CD4-positive, alpha-beta T cell treated with Interleukin-15 for 4 hours (primary cell): ENCODE data around the gene PRKCSH.
"Not testable (repeated sequence)": the region's sequence is repeated elsewhere in the genome, so short reads cannot be mapped to it uniquely, and the experiment has no call there.

ENCODE experiments used
- DNase-seq: peaks from one replicate; pipeline ENCODE4 v3.0.0-alpha.2; 2020; ENCODE audit warnings: low spot score

The PRKCSH gene

GRCh38 chr19:11450570-11451326, 15.3 kb downstream of the PRKCSH start:
- DNase-seq, result no peak

DNA sequence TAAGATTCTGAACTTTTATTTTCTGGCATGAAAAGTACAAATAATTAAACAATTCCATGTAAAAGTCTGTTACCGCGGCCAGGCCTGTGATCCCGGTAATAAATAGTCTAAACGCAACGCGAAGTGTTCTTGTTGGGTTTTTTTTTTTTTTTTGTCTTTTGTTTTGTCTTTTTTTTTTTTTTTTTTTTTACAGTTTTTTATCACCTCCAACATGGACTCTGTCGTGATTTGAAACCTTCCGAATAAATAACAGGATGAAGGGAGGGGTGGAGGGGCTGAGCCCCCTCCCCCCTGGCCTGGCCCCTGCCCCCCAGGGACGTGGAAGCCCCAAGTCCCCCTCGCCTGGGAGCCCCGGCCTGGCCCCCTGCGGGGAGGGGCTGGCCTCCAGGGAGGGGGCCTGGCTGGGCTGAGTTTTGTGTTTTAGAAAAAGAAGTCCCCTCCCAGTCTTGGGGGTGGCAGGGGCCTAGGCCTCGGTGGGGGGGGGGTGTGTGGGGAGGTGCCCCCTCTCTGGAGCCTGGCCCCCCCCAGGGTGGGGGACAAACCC, 16.0 kb downstream of the PRKCSH start:
- no peak for DNase-seq

GRCh38 chr19:11451871-11452619, 16.6 kb downstream of the PRKCSH start:
- DNase-seq, result no peak

- no peak for DNase-seq
Observed at GRCh38 chr19:11452620-11453310, 17.3 kb downstream of the PRKCSH start.

GRCh38 chr19:11453468-11454341, 18.3 kb downstream of the PRKCSH start:
- no peak for DNase-seq

DNA sequence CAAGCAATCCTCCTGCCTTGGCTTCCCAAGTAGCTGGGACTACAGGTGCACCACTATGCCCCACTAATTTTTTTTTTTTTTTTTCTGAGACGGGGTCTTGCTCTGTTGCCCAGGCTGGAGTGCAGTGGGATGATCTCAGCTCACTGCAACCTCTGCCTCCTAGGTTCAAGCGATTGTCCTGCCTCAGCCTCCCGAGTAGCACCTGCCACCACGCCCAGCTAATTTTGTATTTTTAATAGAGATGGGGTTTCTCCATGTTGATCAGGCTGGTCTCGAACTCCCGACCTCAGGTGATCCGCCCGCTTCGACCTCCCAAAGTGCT, 19.8 kb downstream of the PRKCSH start:
- DNase-seq, result not testable (repeated sequence)

GRCh38 chr19:11456659-11457058, 21.2 kb downstream of the PRKCSH start:
- no peak for DNase-seq

- no peak for DNase-seq
Observed at GRCh38 chr19:11457115-11457514, 21.7 kb downstream of the PRKCSH start.

- no peak for DNase-seq
Observed at GRCh38 chr19:11457831-11458230, 22.4 kb downstream of the PRKCSH start.

- no peak for DNase-seq
Observed at GRCh38 chr19:11458236-11458900, 22.9 kb downstream of the PRKCSH start.

DNA sequence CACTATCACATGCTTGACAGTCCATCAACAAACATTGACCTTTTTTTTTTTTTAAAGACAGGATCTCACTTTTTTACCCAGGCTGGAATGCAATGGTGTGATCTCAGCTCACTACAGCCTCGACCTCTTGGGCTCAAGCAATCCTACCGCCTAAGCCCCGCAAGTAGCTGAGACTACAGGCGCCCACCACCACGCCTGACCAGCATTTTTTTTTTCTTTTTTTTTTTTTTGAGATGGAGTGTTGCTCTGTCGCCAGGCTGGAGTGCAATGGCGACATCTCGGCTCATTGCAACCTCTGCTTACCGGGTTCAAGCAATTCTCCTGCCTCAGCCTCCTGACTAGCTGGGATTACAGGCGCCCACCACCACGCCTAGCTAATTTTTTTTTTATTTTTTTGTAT, 23.5 kb downstream of the PRKCSH start:
- not testable (repeated sequence) for DNase-seq

- no peak for DNase-seq
Observed at GRCh38 chr19:11460207-11460606, 24.8 kb downstream of the PRKCSH start.

GRCh38 chr19:11461453-11461852, 26.0 kb downstream of the PRKCSH start:
- no peak for DNase-seq

- DNase-seq, result no peak
Observed at GRCh38 chr19:11463391-11463790, 28.0 kb downstream of the PRKCSH start.

GRCh38 chr19:11464333-11465265, 29.2 kb downstream of the PRKCSH start:
- DNase-seq, result no peak

DNA sequence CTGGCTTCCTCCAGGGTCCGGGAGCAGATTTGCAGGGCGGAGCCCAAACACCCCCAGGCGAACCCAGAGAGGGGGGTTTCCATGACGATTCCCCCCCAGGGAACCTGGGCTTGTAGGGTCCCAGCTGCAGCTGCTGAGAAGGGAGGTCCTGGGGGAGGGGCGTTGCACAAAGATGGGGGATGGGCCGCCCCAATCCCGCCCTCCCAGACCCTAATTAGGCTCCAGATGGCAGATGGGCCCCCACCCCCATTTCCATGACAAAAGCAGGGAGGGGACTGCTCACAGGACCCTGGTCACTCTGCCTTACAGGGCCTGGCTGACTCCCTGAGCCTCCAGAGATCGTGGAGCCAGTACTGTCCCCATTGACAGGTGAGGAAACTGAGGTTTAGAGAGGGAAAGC, 30.2 kb downstream of the PRKCSH start:
- no peak for DNase-seq

DNA sequence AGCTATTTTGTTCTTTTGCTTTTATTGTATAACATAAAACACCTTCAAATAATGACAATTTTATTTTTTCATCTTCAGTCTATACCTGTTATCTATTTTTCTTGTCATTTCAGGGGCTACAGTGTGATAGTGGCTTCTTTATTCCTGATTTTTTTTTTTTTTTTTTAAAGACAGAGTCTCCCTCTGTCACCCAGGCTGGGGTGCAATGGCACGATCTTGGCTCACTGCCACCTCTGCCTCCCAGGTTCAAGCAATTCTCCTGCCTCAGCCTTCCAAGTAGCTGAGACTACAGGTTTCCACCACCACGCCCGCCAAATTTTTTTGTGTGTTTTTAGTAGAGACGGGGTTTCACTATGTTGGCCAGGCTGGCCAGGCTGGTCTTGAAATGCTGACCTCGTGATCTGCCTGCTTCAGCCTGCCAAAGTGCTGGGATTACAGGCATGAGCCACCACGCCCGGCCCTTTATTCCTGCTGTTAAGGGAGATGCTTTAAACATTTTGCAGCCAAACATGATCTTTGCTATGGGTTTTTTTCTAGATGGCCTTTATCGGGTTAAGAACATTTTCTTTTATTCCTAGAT, 32.9 kb downstream of the PRKCSH start:
- not testable (repeated sequence) for DNase-seq

GRCh38 chr19:11473725-11474124, 38.3 kb downstream of the PRKCSH start:
- no peak for DNase-seq

- not testable (repeated sequence) for DNase-seq
Observed at GRCh38 chr19:11475343-11475742, 39.9 kb downstream of the PRKCSH start.

- no peak for DNase-seq
Observed at GRCh38 chr19:11475861-11476260, 40.4 kb downstream of the PRKCSH start.
